ENCODE data around the gene NIFK.
"Not testable (repeated sequence)": the region's sequence is repeated elsewhere in the genome, so short reads cannot be mapped to it uniquely, and the experiment has no call there.

Gene NIFK

DNA sequence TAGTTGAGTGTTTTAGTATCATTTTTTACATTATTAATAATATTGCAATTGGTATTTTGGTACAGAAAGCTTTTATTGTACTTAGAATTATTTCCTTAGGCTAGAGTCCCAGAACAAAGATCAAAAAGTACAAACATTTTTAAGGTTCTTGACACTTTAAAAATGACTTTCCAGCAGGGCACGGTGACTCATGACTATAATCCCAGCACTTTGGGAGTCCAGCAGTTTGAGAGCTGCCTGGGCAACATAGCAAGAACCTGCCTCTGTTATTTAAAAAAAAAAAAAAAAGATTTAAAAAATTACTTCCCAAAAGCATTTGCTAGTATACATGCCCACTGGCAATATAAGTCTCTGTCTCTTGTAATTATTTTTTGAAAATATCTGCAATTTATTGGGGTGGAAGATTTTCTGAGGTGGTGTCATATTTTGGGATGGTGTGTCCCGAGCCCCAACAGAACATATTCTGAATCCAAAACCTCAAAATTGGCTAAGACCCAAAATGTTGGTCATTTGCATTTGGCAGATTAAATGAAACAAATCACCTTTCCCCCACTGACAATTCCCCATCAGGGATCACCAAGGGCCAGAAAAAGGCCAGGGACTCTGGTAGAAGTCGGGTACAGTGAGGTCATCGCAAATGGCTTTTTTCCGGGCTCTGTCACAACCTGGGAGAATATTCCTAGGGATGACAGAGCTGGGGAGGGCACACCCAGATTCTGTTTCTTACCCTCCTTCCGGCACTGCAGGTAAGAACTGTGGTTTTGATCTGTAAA is 42.1 kb downstream of the NIFK start:
- DNase-seq (ENCODE audit: low read depth in 2 of 2): no peak

DNA sequence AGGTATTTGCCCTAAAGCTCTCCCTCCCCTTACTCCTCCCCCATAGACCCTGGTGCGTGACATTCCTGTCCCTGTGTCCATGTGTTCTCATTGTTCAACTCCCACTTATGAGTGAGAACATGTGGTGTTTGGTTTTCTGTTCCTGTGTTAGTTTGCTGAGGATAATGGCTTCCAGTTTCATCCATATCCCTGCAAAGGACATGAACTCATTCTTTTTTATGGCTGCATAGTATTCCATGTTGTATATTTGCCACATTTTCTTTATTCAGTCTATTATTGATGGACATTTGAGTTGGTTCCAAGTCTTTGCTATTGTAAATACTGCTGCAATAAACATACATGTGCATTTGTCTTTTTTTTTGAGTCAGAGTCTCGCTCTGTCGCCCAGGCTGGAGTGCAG is 46.1 kb downstream of the NIFK start:
- DNase-seq (ENCODE audit: low read depth in 2 of 2): not testable (repeated sequence)

- no peak for DNase-seq (ENCODE audit: low read depth in 2 of 2)
These were observed 46.6 kb downstream of the NIFK start for GRCh38 chr2:121690095-121690494.

- DNase-seq (ENCODE audit: low read depth in 2 of 2): no peak
These were observed 47.3 kb downstream of the NIFK start for GRCh38 chr2:121689356-121689755.

- DNase-seq (ENCODE audit: low read depth in 2 of 2): no peak
These were observed 47.9 kb downstream of the NIFK start for GRCh38 chr2:121688820-121689219.

DNA sequence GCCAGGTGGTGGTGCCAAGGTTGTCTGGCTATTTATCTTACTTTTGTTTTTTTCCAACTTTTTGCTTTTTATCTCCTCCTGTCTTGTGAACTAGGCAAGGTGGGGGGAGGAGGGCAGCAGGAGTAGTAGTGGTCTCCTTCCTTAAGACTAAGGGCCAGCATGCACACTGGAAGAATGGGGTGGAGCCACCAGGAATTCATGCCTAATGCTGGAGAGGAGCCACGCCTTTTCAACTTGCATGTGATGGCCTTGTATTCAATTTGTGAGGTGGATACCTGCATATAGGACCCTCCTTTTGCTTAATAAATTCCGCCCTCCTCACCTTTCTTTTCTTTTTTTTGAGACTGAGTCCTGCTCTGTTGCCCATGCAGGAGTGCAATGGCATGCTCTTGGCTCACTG is 49.8 kb downstream of the NIFK start:
- DNase-seq (ENCODE audit: low read depth in 2 of 2): no peak

DNA sequence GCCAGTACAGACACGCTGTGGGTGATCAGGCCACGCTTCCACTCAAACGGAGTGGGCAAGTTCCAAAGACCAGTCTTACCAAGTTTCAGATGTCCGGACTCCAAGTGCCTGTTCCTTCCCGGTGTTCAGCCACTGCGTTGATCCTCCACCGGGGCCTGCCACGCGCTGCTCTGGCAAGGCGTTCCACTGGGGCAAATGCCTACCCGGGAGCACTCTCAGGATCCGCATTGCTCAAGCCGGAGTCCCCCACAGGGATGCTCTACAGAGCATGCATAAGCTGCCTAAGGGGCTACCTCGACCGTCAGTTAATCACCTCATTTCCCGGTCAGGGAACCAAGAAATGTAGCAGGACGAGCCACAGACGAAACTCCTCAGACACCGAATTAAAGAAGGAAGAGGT is 50.5 kb downstream of the NIFK start:
- no peak for DNase-seq (ENCODE audit: low read depth in 2 of 2)

GRCh38 chr2:121682396-121683298 is 54.0 kb downstream of the NIFK start:
- no peak for DNase-seq (ENCODE audit: low read depth in 2 of 2)

DNA sequence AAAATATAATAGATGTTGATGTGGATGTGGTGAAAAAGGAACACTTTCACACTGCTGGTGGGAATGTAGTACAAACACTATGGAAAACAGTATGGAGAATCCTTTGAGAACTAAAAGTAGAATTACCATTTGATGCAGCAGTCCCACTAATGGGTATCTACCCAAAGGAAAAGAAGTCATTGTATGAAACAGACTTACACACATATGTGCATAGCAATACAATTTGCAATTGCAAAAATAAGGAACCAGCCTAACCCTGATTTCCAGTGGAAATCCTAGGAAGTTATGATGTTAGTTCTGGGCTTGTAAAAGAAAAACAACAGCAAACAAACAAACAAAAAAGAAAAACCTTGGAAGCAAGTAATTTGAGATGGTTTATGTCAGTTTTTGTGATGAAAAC is 58.8 kb downstream of the NIFK start:
- DNase-seq (ENCODE audit: low read depth in 2 of 2): no peak
